Testis (tissue), 2 donors: ENCODE measurements around the gene OST4.

Source experiments
- CTCF ChIP-seq, 3 experiments: fragments of 450-650 bp in 2 of 3; fragments of 200-600 bp in 1 of 3; sonication (generic) in 1 of 3; IDR thresholded peaks; one replicate each; pipeline ENCODE4 v1.5.1; 2016 to 2019; ENCODE audit warnings: antibody characterized with exemption in 3 of 3, mild to moderate bottlenecking in 2 of 3, moderate library complexity in 1 of 3
- POLR2A ChIP-seq: fragments of 450-650 bp; IDR thresholded peaks from one replicate; pipeline ENCODE4 v1.6.1; 2017; ENCODE audit warnings: antibody characterized with exemption, mild to moderate bottlenecking, moderate library complexity

- TF ChIP-seq POLR2A: no peak
- no peak for TF ChIP-seq CTCF (IDR thresholded peaks at IDR 0.05)
Measured at GRCh38 chr2:27023740-27024139, 47.7 kb downstream of the OST4 start.
